ENCODE data around the gene APLNR. TPM values are rescaled to one million over a fixed set of nuclear protein-coding genes. Genes with fewer than 3 reads are reported as not detected.

The APLNR gene
- total and polyA plus RNA-seq, 2 donors (not counting 3 experiments of a cell fraction or from before 2014, with no cell fraction given) = 0.04 to 0.38 TPM

DNA sequence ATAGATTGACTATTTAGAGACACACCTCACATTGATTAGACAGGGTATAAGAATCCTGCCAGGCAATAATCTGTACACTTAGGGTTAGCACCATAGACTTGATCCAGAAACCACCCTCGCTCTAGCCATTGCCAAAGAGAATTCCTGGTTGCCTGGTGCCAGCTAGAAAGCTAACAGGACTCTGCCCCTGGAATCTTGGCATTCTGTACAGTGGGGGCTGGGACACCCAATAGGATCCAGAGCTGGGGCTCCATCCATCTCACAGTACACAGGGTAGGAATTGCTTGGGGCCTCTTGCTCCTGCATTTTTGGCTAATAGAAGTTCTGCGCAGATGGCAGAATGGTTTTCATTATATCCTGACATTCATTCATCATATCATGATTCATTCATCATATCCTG, 3.0 kb upstream of the APLNR start:
- Histone ChIP-seq H3K36me3 (ENCODE audit: control insufficient read depth in 2 of 2, extremely low read depth in 1 of 2, insufficient read depth in 2 of 2, low read length in 2 of 2) (no peaks in the 10 kb centered on the region), H3K4me3 (replicated peaks in 1 of 3; ENCODE audit: insufficient read depth in 1 of 3, low read depth in 1 of 3, low read length in 3 of 3) (no peak overlapping the region), H3K27me3 (ENCODE audit: control insufficient read depth in 2 of 2, insufficient read depth in 2 of 2, low read length in 2 of 2) (peaks cover 27 to 31% of the 10 kb centered on the region in 2 experiments), H3K9me1 (replicated peaks; ENCODE audit: control insufficient read depth, extremely low read depth, insufficient read depth, low read length) (no peaks in the 10 kb centered on the region), H3K9ac (replicated peaks; ENCODE audit: extremely low read depth, insufficient read depth, low read length) (no peak overlapping the region), H3K27ac (ENCODE audit: insufficient read depth, low read depth, low read length) (no peak overlapping the region), H3K4me1 (ENCODE audit: control insufficient read depth, extremely low read depth, insufficient read depth, low read length) (peaks cover under 1% of the 10 kb centered on the region), H2AFZ (ENCODE audit: low read depth, low read length) (no peak overlapping the region), H4K20me1 (replicated peaks; ENCODE audit: control insufficient read depth, extremely low read depth, insufficient read depth, low read length) (no peaks in the 10 kb centered on the region), H3K9me3 (replicated peaks; ENCODE audit: control insufficient read depth, insufficient read depth, low read length) (no peaks in the 10 kb centered on the region), H3K4me2 (ENCODE audit: insufficient read depth, low read length) (no peak overlapping the region), H3K79me2 (ENCODE audit: control insufficient read depth, insufficient read depth, low read length) (no peaks in the 10 kb centered on the region)
- CTCF ChIA-PET = interaction anchor here (0.9 to 3.7 kb wide), 4 partner anchors 9 to 399 kb away, joined by 3 to 31 read pairs (median 4); no protein-coding TSS in a partner anchor
- no peak for TF ChIP-seq POLR2AphosphoS5 (IDR thresholded peaks at IDR 0.05; ENCODE audit: insufficient read depth, low read depth, low read length)
- TF ChIP-seq MYC (IDR thresholded peaks at IDR 0.05; ENCODE audit: low read depth, low read length) = no peak
- no peak for TF ChIP-seq FOS (IDR thresholded peaks at IDR 0.05; ENCODE audit: borderline replicate concordance, insufficient read depth, low read length)
- no peak for TF ChIP-seq EZH2 (IDR thresholded peaks at IDR 0.05; ENCODE audit: borderline replicate concordance, low read depth, low read length, severe bottlenecking)
- TF ChIP-seq, protein P1, sequence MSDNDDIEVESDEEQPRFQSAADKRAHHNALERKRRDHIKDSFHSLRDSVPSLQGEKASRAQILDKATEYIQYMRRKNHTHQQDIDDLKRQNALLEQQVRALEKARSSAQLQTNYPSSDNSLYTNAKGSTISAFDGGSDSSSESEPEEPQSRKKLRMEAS (IDR thresholded peaks at IDR 0.05; ENCODE audit: insufficient read depth, insufficient read length) = no peak
- no peak for TF ChIP-seq CTCF (IDR thresholded peaks at IDR 0.05; ENCODE audit: extremely low read depth in 1 of 2, insufficient read depth in 1 of 2, low read depth in 1 of 2, low read length in 2 of 2)
- no peak for TF ChIP-seq JUN (IDR thresholded peaks at IDR 0.05; ENCODE audit: borderline replicate concordance, insufficient read depth, insufficient read length, low read depth)
- no peak for TF ChIP-seq GATA2 (IDR thresholded peaks at IDR 0.05; ENCODE audit: insufficient read depth, insufficient read length, low read depth, low read length)
- no peak for TF ChIP-seq POLR2A (IDR thresholded peaks at IDR 0.05; ENCODE audit: low read depth, low read length)
- no TSS peak for BruUV-seq (replicated peaks)
- POLR2A ChIA-PET = no interaction called here
- FAIRE-seq (no peak), DNase-seq (ENCODE audit: low read depth, low spot score) (no peak)
- dilution Hi-C loops (cut with MboI; ENCODE audit: extremely low pct_ligation_motif_present, low sequenced_read_pairs) = no loop called here
- intact Hi-C loops (cut with micrococcal nuclease) = no loop called here
